ENCODE data around the gene PTPRN2. TPM values are rescaled to one million over a fixed set of nuclear protein-coding genes. Genes with fewer than 3 reads are reported as not detected.
"Not testable (repeated sequence)": the region's sequence is repeated elsewhere in the genome, so short reads cannot be mapped to it uniquely, and the experiment has no call there.

Gene PTPRN2
- total and polyA plus RNA-seq, 2 of the 13 experiments (the other 11 are each of a cell fraction or from before 2014, with no cell fraction given): 2.5 to 24.2 TPM

GRCh38 chr7:158295966-158296797 lies 291.4 kb downstream of the PTPRN2 start:
- TF ChIP-seq ZNF331 (CRISPR knock-in tag; IDR thresholded peaks at IDR 0.05): no peak
- TF ChIP-seq ZNF18 (CRISPR knock-in tag; IDR thresholded peaks at IDR 0.05; ENCODE audit: insufficient replicate concordance): no peak
- H3K4me3 ChIP-seq (replicated peaks in 1 of 3; ENCODE audit: insufficient read depth in 1 of 3, low read depth in 2 of 3, low read length in 3 of 3): no peak overlapping the region
- no peaks in the 10 kb centered on the region; a peak in 1 of 5 replicates for H3K36me3 ChIP-seq (replicated peaks in 1 of 2; ENCODE audit: control insufficient read depth in 1 of 2, insufficient read depth in 2 of 2, low read length in 2 of 2)
- ChIA-PET POLR2A (no interaction called here), CTCF (ENCODE audit: low intra/inter-chr PET ratio, low total read pairs) (no interaction called here)
- H3K4me1 ChIP-seq (ENCODE audit: insufficient read depth, low read length): peaks cover 14% of the 10 kb centered on the region
- H3K79me2 ChIP-seq (ENCODE audit: insufficient read depth, low read length): no peaks in the 10 kb centered on the region
- H3K9me3 ChIP-seq (ENCODE audit: low read length): no peaks in the 10 kb centered on the region
- H3K9ac ChIP-seq (ENCODE audit: insufficient read depth, low read depth, low read length): no peak overlapping the region
- no peaks in the 10 kb centered on the region for H4K20me1 ChIP-seq (ENCODE audit: insufficient read depth, low read length)
- FAIRE-seq (no peak), ATAC-seq (no peak), DNase-seq (ENCODE audit: low spot score) (no peak)
- BruUV-seq (replicated peaks): no TSS peak
- no peak overlapping the region for H2AFZ ChIP-seq (ENCODE audit: low read length)
- in situ Hi-C loops (cut with HindIII; ENCODE audit: extremely low pct_ligation_motif_present, low pct_unique_long_range_greater_than_20kb): no loop called here
- intact Hi-C loops (cut with micrococcal nuclease; ENCODE audit: unreplicated experiment): no loop called here
- no peaks in the 10 kb centered on the region for H3K27me3 ChIP-seq (ENCODE audit: control insufficient read depth in 1 of 2, insufficient read depth in 2 of 2, low read length in 2 of 2)
- H3K27ac ChIP-seq (ENCODE audit: extremely low read length, insufficient read depth, low read length): no peak overlapping the region
- 91% methylated on average over 14 of the region's 16 CpGs for WGBS (ENCODE audit: low lambda C conversion rate)
- no peak overlapping the region for H3K4me2 ChIP-seq (ENCODE audit: low read depth, low read length)

- H2AFZ ChIP-seq (ENCODE audit: low read length); H3K4me2 ChIP-seq (ENCODE audit: low read depth, low read length); H3K36me3 ChIP-seq (replicated peaks in 1 of 2; ENCODE audit: control insufficient read depth in 1 of 2, insufficient read depth in 2 of 2, low read length in 2 of 2); H3K9ac ChIP-seq (ENCODE audit: insufficient read depth, low read depth, low read length); POLR2A ChIA-PET; H3K4me3 ChIP-seq (replicated peaks in 1 of 3; ENCODE audit: insufficient read depth in 1 of 3, low read depth in 2 of 3, low read length in 3 of 3); H3K4me1 ChIP-seq (ENCODE audit: insufficient read depth, low read length); H3K79me2 ChIP-seq (ENCODE audit: insufficient read depth, low read length); DNase-seq (ENCODE audit: low spot score); FAIRE-seq; CTCF ChIA-PET (ENCODE audit: low intra/inter-chr PET ratio, low total read pairs); ATAC-seq; H3K27ac ChIP-seq (ENCODE audit: extremely low read length, insufficient read depth, low read length); H4K20me1 ChIP-seq (ENCODE audit: insufficient read depth, low read length); H3K27me3 ChIP-seq (ENCODE audit: control insufficient read depth in 1 of 2, insufficient read depth in 2 of 2, low read length in 2 of 2); in situ Hi-C loops (cut with HindIII; ENCODE audit: extremely low pct_ligation_motif_present, low pct_unique_long_range_greater_than_20kb); BruUV-seq (replicated peaks); H3K9me3 ChIP-seq (ENCODE audit: low read length); intact Hi-C loops (cut with micrococcal nuclease; ENCODE audit: unreplicated experiment): not testable (repeated sequence)
- WGBS (ENCODE audit: low lambda C conversion rate): 90% methylated on average over 27 of the region's 29 CpGs
Observed at GRCh38 chr7:158294468-158295215, 293.0 kb downstream of the PTPRN2 start.
